AG04450 (cell line): ENCODE measurements around the gene RCBTB2. TPM values are rescaled to one million over a fixed set of nuclear protein-coding genes. Genes with fewer than 3 reads are reported as not detected.

Experiments used
- CTCF ChIA-PET: fragments of 300-600, 350-600 bp; formaldehyde crosslinking; extraction: SDS; loops from one replicate; lab custom pipeline; 2022; ENCODE audit warnings: antibody characterized with exemption, inconsistent platforms; lab: Charles Lee
- POLR2A ChIA-PET: fragments of 350-600 bp; formaldehyde crosslinking; extraction: SDS; loops from one replicate; lab custom pipeline; 2021; ENCODE audit warnings: antibody characterized with exemption, inconsistent platforms; lab: Yijun Ruan, JAX
- DNase-seq: peaks from one replicate; pipeline ENCODE4 v3.0.0-alpha.2; 2011; ENCODE audit warnings: low read depth, low spot score
- H3K27ac ChIP-seq: one replicate; pipeline ENCODE4 v1.5.1; 2012; ENCODE audit warnings: low read depth, low read length, control low read depth
- H3K27me3 ChIP-seq: one replicate; pipeline ENCODE4 v1.6.0; 2012; ENCODE audit warnings: low read length; ENCODE audit not compliant: control insufficient read depth, insufficient read depth
- H3K4me3 ChIP-seq: 2 replicates; pipeline ENCODE4 v1.5.1; 2011; ENCODE audit warnings: mild to moderate bottlenecking, low read depth, low read length, control low read depth
- H3K9me3 ChIP-seq: 2 replicates; pipeline ENCODE4 v1.5.1; 2012; ENCODE audit warnings: low read length; ENCODE audit not compliant: control insufficient read depth, insufficient read depth
- polyA plus RNA-seq: library from polyadenylated mRNA; depleted of rRNA; stranded (reverse); fragments of >200 nt; gene quantifications from 2 replicates; pipeline ENCODE4 v1.2.3, GENCODE V29; 2011
- TF ChIP-seq, protein P1 (sequence below): IDR thresholded peaks from 2 replicates; pipeline ENCODE4 v1.5.1; 2011; ENCODE audit warnings: low read depth, low read length, control low read depth, inconsistent platforms

Gene RCBTB2
- polyA plus RNA-seq, 1 experiment = 10.9 TPM

DNA sequence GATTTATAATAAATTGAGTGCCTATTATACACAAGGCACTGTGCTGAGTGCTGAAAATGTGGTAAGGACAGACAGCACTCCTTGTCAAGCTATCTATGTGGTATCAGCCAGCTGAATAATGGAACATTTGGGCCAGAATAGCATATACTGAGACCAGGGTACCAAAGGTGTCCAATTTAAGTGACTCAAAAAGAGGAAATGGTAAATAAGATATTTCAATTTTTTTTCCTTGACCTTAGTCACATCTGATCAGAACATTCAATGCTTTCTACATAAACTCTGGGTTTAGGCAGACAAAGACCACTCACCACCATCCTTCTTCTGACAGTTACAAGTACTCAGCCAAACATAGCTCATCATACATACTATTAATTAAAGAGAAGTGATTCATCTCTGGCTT is 43.2 kb downstream of the RCBTB2 start:
- no peak for DNase-seq
- Histone ChIP-seq H3K4me3 (no peak overlapping the region), H3K27me3 (no peaks in the 10 kb centered on the region), H3K9me3 (no peaks in the 10 kb centered on the region), H3K27ac (no peak overlapping the region)
- CTCF ChIA-PET = no interaction called here
- POLR2A ChIA-PET = no interaction called here
- TF ChIP-seq, protein P1, sequence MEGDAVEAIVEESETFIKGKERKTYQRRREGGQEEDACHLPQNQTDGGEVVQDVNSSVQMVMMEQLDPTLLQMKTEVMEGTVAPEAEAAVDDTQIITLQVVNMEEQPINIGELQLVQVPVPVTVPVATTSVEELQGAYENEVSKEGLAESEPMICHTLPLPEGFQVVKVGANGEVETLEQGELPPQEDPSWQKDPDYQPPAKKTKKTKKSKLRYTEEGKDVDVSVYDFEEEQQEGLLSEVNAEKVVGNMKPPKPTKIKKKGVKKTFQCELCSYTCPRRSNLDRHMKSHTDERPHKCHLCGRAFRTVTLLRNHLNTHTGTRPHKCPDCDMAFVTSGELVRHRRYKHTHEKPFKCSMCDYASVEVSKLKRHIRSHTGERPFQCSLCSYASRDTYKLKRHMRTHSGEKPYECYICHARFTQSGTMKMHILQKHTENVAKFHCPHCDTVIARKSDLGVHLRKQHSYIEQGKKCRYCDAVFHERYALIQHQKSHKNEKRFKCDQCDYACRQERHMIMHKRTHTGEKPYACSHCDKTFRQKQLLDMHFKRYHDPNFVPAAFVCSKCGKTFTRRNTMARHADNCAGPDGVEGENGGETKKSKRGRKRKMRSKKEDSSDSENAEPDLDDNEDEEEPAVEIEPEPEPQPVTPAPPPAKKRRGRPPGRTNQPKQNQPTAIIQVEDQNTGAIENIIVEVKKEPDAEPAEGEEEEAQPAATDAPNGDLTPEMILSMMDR = no peak

DNA sequence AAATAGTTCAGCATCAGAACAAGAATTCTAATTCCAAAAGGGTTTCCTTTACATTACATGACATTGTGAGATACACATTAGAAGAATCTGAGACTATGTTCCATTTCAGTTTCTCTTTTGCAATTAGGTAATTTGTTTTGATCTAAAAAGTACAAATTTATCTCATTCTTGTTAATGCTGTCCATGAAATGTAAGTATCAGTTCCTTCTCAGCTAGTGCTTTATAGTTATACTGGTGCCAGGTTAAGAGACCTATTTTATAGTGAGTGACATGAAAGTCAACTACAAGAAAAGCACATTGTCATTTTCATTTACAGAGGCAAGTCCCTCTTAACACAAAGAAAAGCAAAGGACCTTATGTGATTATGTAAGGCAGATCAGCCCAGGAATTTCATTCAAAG is 43.9 kb downstream of the RCBTB2 start:
- ChIA-PET CTCF (no interaction called here), POLR2A (no interaction called here)
- H3K27me3 ChIP-seq = no peaks in the 10 kb centered on the region
- H3K4me3 ChIP-seq = no peak overlapping the region
- H3K9me3 ChIP-seq = no peaks in the 10 kb centered on the region
- DNase-seq = no peak
- no peak overlapping the region for H3K27ac ChIP-seq
- TF ChIP-seq, protein P1 = no peak

DNA sequence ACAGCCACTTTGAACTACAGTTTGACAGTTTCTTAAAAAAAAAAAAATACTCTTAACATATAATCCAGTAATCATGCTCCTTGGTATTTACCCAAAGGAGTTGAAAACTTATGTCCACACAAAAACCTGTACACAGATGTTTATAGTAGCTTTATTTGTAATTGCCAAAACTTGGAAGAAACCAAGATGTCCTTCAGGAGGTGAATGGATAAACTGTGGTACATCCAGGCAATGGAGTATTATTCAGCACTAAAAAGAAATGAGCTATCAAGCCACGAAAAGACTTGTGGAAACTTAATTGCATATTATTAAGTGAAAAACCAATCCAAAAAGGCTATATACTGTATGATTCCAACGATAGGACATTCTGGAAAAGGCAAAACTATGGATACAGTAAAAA is 44.9 kb downstream of the RCBTB2 start:
- no peaks in the 10 kb centered on the region for H3K27me3 ChIP-seq
- POLR2A ChIA-PET = no interaction called here
- no peaks in the 10 kb centered on the region for H3K9me3 ChIP-seq
- CTCF ChIA-PET = no interaction called here
- H3K27ac ChIP-seq = no peak overlapping the region
- TF ChIP-seq, protein P1 = no peak
- no peak overlapping the region for H3K4me3 ChIP-seq
- DNase-seq = no peak

DNA sequence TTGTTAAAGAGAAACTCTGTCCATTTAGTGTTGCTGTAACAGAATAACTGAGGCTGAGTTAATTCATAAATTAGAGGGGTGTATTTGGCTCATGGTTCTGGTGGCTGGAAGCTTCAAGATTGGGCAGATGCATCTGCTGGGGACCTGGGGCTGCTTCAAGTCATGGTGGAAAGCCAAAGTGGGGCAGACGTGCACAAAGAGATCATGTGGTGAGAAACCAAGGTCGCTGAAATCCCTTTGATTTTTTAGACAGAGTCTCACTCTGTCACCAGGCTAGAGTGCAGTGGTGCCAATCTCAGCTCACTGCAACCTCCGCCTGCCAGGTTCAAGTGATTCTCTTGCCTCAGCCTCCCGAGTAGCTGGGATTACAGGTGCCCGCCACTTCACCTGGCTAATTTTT is 46.0 kb downstream of the RCBTB2 start:
- CTCF ChIA-PET = no interaction called here
- Histone ChIP-seq H3K9me3 (no peaks in the 10 kb centered on the region), H3K4me3 (no peak overlapping the region), H3K27ac (no peak overlapping the region), H3K27me3 (no peaks in the 10 kb centered on the region)
- DNase-seq = no peak
- TF ChIP-seq, protein P1 = no peak
- POLR2A ChIA-PET = no interaction called here

DNA sequence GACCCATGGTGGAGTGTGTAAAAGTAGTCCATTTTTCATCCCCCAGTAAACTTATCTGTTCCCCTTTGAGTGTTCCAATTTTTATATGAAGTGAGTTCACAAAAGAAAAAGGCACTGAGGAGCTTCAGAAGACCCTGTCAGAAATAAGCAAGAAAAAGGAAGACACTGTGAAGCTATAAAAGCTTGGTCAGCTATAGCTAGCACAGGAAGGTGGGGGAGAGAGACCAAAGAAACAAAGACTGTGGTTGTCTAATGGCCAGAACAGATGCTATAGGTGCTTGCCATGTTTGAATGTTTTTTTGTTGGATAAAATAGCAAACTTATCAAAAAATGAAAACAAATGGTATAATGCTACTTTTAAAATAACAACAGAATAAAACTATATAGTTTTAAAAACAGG is 46.5 kb downstream of the RCBTB2 start:
- POLR2A ChIA-PET = interaction anchor here (0.7 to 1.1 kb wide), 2 partner anchors 45 to 46 kb away, joined by 6 to 7 read pairs; partner anchors contain the start of gene RCBTB2
- TF ChIP-seq, protein P1 = no peak
- no peak overlapping the region for H3K4me3 ChIP-seq
- CTCF ChIA-PET = no interaction called here
- DNase-seq = no peak
- no peaks in the 10 kb centered on the region for H3K27me3 ChIP-seq
- H3K27ac ChIP-seq = no peak overlapping the region
- H3K9me3 ChIP-seq = no peaks in the 10 kb centered on the region
